ENCODE results near the gene SOAT1.
A peak's percentile ranks its signal among the peaks of the same experiment; 100 is the strongest.

SOAT1 gene

DNA sequence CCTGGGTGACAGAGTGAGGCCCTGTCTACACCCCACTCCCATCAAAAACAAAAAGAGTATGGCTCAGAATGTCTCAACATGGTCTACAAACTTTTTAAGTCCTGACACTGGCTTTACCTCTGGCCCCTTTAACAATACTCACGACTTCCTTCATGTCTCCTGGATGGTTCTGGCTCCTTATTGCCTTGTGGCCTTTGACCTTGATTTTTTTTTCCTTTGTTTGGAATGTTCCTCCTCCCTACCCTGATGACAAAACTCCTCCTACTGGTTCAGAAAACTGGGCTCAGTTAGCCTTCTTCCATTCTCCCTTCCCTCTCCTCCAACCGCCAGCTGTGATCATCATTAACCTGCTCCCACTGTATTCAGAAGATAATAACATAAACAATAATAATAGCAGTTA, 4.6 kb upstream of the SOAT1 start:
- TF ChIP-seq, protein P1, sequence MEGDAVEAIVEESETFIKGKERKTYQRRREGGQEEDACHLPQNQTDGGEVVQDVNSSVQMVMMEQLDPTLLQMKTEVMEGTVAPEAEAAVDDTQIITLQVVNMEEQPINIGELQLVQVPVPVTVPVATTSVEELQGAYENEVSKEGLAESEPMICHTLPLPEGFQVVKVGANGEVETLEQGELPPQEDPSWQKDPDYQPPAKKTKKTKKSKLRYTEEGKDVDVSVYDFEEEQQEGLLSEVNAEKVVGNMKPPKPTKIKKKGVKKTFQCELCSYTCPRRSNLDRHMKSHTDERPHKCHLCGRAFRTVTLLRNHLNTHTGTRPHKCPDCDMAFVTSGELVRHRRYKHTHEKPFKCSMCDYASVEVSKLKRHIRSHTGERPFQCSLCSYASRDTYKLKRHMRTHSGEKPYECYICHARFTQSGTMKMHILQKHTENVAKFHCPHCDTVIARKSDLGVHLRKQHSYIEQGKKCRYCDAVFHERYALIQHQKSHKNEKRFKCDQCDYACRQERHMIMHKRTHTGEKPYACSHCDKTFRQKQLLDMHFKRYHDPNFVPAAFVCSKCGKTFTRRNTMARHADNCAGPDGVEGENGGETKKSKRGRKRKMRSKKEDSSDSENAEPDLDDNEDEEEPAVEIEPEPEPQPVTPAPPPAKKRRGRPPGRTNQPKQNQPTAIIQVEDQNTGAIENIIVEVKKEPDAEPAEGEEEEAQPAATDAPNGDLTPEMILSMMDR (conservative IDR thresholded peaks at IDR 0.05; ENCODE audit: low read depth, low read length): no peak
- Histone ChIP-seq H3K27me3 (ENCODE audit: insufficient read depth, low read depth) (no peaks in the 10 kb centered on the region), H3K9ac (no peak overlapping the region), H3K36me3 (ENCODE audit: insufficient read depth) (no peaks in the 10 kb centered on the region), H3K79me2 (ENCODE audit: insufficient read depth, low read depth) (no peaks in the 10 kb centered on the region), H3K27ac (no peak overlapping the region), H2AFZ (ENCODE audit: low read depth) (no peak overlapping the region), H3K4me1 (ENCODE audit: low read depth, poor library complexity, severe bottlenecking) (peaks cover 7% of the 10 kb centered on the region), H3K4me2 (no peak overlapping the region), H4K20me1 (ENCODE audit: insufficient read depth) (no peaks in the 10 kb centered on the region), H3K4me3 (IDR thresholded peaks at IDR 0.05; ENCODE audit: insufficient read depth, low read depth, low read length) (no peak overlapping the region)

DNA sequence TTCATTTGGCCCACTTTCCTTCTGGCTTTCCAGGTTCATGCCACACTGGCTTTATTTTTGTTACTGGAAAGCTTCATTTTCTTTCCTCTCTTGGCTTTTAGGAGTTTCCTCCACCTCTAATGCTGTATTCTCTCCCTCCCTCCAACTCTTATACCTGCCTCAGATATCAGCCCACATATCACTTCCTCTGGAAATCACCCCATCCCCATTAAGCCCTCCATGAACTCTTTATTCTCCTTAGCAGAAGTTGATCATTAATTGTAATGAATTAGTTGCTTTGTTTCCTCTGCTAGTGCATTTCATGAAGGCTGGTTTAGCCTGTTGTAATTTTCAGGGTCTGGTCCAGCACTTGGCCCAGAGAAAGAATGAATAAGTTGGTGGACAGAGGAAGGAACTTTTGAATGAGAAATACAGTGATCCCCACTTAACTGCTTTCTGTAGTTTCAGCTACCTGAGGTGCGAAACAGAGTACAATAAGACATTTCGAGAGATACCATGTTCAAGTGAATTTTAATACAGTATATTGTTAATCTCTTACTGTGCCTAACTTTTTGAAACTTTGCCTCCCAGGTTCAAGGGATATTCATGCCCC, 1.7 kb downstream of the SOAT1 start:
- Histone ChIP-seq H3K9ac (no peak overlapping the region), H4K20me1 (ENCODE audit: insufficient read depth) (no peaks in the 10 kb centered on the region), H3K4me1 (ENCODE audit: low read depth, poor library complexity, severe bottlenecking) (peaks cover 20% of the 10 kb centered on the region), H3K79me2 (ENCODE audit: insufficient read depth, low read depth) (peaks cover 24% of the 10 kb centered on the region), H3K4me3 (IDR thresholded peaks at IDR 0.05; ENCODE audit: insufficient read depth, low read depth, low read length) (no peak overlapping the region), H3K27me3 (ENCODE audit: insufficient read depth, low read depth) (no peaks in the 10 kb centered on the region), H3K27ac (no peak overlapping the region), H2AFZ (ENCODE audit: low read depth) (no peak overlapping the region), H3K36me3 (ENCODE audit: insufficient read depth) (no peaks in the 10 kb centered on the region), H3K4me2 (peak overlapping the region; percentile 89)
- TF ChIP-seq, protein P1 (conservative IDR thresholded peaks at IDR 0.05; ENCODE audit: low read depth, low read length): no peak

DNA sequence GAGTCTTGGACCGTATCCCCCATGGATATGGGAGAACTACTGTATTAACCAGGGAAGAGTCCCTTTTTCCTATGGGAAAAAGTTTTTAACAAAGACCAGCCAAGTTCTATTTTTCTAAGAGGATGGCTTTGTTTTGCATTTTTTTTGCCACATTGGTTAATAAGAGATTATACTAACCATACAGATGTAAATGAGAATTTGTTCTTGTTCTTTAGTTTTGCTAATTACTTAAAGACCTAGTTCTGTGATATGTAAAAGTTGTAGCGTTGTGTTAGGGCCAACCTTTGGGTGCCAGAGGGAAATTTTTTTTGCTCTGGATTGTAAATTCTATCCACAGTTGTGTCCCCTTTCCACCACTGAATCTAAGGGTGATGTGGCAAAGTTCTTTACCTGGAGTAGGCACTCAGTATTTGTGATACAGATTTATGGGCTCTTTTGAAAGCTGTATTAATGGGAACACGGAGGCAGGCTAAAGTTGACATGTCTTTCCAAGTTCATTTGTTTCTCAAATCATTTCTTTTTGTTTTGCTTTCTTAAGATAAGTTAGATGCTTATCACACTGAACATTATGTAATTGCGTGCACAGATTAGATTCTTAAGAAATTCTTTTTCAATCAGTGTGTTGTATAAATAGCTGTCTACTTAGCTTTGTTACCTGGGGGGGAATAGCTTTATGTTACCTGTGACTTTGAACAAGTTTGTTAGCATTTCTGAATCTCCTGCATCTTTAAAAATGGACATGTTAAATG, 2.9 kb downstream of the SOAT1 start:
- Histone ChIP-seq H3K9ac (no peak overlapping the region), H3K27me3 (ENCODE audit: insufficient read depth, low read depth) (no peaks in the 10 kb centered on the region), H3K79me2 (ENCODE audit: insufficient read depth, low read depth) (peaks cover 24% of the 10 kb centered on the region), H3K4me3 (IDR thresholded peaks at IDR 0.05; ENCODE audit: insufficient read depth, low read depth, low read length) (no peak overlapping the region), H4K20me1 (ENCODE audit: insufficient read depth) (no peaks in the 10 kb centered on the region), H3K27ac (no peak overlapping the region), H2AFZ (ENCODE audit: low read depth) (no peak overlapping the region), H3K4me1 (ENCODE audit: low read depth, poor library complexity, severe bottlenecking) (peaks cover 20% of the 10 kb centered on the region), H3K36me3 (ENCODE audit: insufficient read depth) (no peaks in the 10 kb centered on the region), H3K4me2 (no peak overlapping the region)
- TF ChIP-seq, protein P1 (conservative IDR thresholded peaks at IDR 0.05; ENCODE audit: low read depth, low read length): no peak

DNA sequence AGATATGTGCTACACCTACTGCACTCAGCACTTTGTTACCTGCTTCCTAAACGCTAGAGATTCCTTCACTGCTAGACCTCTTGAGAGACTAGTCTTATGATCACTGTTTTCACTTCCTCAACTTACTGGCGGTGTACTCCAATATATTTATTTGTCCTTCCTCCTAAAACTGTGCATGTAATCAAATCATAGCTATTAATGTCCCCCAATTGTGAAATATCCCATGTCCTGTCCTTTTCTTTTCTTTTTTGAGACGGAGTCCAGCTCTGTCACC, 3.4 kb downstream of the SOAT1 start:
- TF ChIP-seq, protein P1 (conservative IDR thresholded peaks at IDR 0.05; ENCODE audit: low read depth, low read length): no peak
- Histone ChIP-seq H3K36me3 (ENCODE audit: insufficient read depth) (no peaks in the 10 kb centered on the region), H3K79me2 (ENCODE audit: insufficient read depth, low read depth) (peaks cover 24% of the 10 kb centered on the region), H3K4me2 (no peak overlapping the region), H3K4me3 (IDR thresholded peaks at IDR 0.05; ENCODE audit: insufficient read depth, low read depth, low read length) (no peak overlapping the region), H3K9ac (no peak overlapping the region), H3K4me1 (ENCODE audit: low read depth, poor library complexity, severe bottlenecking) (peaks cover 20% of the 10 kb centered on the region), H3K27me3 (ENCODE audit: insufficient read depth, low read depth) (no peaks in the 10 kb centered on the region), H4K20me1 (ENCODE audit: insufficient read depth) (no peaks in the 10 kb centered on the region), H2AFZ (ENCODE audit: low read depth) (no peak overlapping the region), H3K27ac (no peak overlapping the region)

All from KMS-11 (cell line).